ENCODE results near the gene F12. TPM values are rescaled to one million over a fixed set of nuclear protein-coding genes. Genes with fewer than 3 reads are reported as not detected.
A peak's percentile ranks its signal among the peaks of the same experiment; 100 is the strongest.

The F12 gene
- polyA plus RNA-seq, 3 donors = 1.4 to 5.5 (median 1.5) TPM

GRCh38 chr5:177388521-177389052 lies 20.8 kb downstream of the F12 start:
- intact Hi-C loops (cut with micrococcal nuclease) = no loop called here
- no peaks in the 10 kb centered on the region for H3K36me3 Mint-ChIP-seq
- H3K4me1 Mint-ChIP-seq = peaks cover 47% of the 10 kb centered on the region
- DNase-seq = no peak
- peaks cover 8 to 21% (median 16%) of the 10 kb centered on the region in 3 donors for H3K27me3 Mint-ChIP-seq (ENCODE audit: low read depth in 3 of 3)
- Histone ChIP-seq H3K9ac (ENCODE audit: insufficient read depth, low read length, poor library complexity, severe bottlenecking) (no peak overlapping the region), H3K36me3 (replicated peaks in 1 of 2; ENCODE audit: control insufficient read depth in 1 of 2, insufficient read depth in 2 of 2, low read length in 2 of 2) (no peaks in the 10 kb centered on the region), H3K4me1 (ENCODE audit: control insufficient read depth in 1 of 2, insufficient read depth in 2 of 2, low read length in 2 of 2) (peaks cover 36 to 40% of the 10 kb centered on the region in 2 donors), H2AFZ (ENCODE audit: insufficient read depth, low read depth, low read length, poor library complexity, severe bottlenecking) (no peak overlapping the region), H3K27ac (ENCODE audit: low read depth in 1 of 2, low read length in 2 of 2) (peak overlapping the region in 1 of 2 donors; percentile 85), H4K20me1 (ENCODE audit: insufficient read depth, low read length) (no peaks in the 10 kb centered on the region), H3K9me3 (replicated peaks in 1 of 2; ENCODE audit: control insufficient read depth in 1 of 2, insufficient read depth in 1 of 2, low read length in 2 of 2) (no peaks in the 10 kb centered on the region), H3K79me2 (ENCODE audit: insufficient read depth, low read length) (no peaks in the 10 kb centered on the region), H3K27me3 (ENCODE audit: control insufficient read depth in 2 of 2, insufficient read depth in 2 of 2, low read length in 2 of 2) (no peaks in the 10 kb centered on the region), H3K4me2 (replicated peaks; ENCODE audit: extremely low read depth, low read length, poor library complexity, severe bottlenecking) (peak overlapping the region; percentile 58), H3K4me3 (replicated peaks in 1 of 3; ENCODE audit: low read depth in 2 of 3, low read length in 3 of 3) (peak overlapping the region in 1 of 3 experiments; percentile 48)
- WGBS (ENCODE audit: insufficient coverage) = 99% methylated on average over 5 of the region's 10 CpGs
- TF ChIP-seq, protein P1, sequence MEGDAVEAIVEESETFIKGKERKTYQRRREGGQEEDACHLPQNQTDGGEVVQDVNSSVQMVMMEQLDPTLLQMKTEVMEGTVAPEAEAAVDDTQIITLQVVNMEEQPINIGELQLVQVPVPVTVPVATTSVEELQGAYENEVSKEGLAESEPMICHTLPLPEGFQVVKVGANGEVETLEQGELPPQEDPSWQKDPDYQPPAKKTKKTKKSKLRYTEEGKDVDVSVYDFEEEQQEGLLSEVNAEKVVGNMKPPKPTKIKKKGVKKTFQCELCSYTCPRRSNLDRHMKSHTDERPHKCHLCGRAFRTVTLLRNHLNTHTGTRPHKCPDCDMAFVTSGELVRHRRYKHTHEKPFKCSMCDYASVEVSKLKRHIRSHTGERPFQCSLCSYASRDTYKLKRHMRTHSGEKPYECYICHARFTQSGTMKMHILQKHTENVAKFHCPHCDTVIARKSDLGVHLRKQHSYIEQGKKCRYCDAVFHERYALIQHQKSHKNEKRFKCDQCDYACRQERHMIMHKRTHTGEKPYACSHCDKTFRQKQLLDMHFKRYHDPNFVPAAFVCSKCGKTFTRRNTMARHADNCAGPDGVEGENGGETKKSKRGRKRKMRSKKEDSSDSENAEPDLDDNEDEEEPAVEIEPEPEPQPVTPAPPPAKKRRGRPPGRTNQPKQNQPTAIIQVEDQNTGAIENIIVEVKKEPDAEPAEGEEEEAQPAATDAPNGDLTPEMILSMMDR (IDR thresholded peaks at IDR 0.05) = no peak
- no peak overlapping the region for H3K4me3 Mint-ChIP-seq
- peak overlapping the region in 6 of 7 donors; percentile 49 to 97 (median 90) for H3K27ac Mint-ChIP-seq
- H3K9me3 Mint-ChIP-seq = no peaks in the 10 kb centered on the region

GRCh38 chr5:177387405-177387804 lies 22.0 kb downstream of the F12 start:
- DNase-seq = no peak
- Mint-ChIP-seq H3K36me3 (no peaks in the 10 kb centered on the region), H3K9me3 (no peaks in the 10 kb centered on the region), H3K4me1 (peaks cover 41% of the 10 kb centered on the region), H3K27me3 (ENCODE audit: low read depth in 3 of 3) (peaks cover 13 to 26% (median 23%) of the 10 kb centered on the region in 3 donors), H3K4me3 (no peak overlapping the region), H3K27ac (no peak overlapping the region)
- H3K4me1 ChIP-seq (ENCODE audit: control insufficient read depth in 1 of 2, insufficient read depth in 2 of 2, low read length in 2 of 2) = peaks cover 29 to 32% of the 10 kb centered on the region in 2 donors
- 95% methylated on average over 10 of the region's 14 CpGs for WGBS (ENCODE audit: insufficient coverage)
- H3K4me3 ChIP-seq (replicated peaks in 1 of 3; ENCODE audit: low read depth in 2 of 3, low read length in 3 of 3) = no peak overlapping the region
- no peak overlapping the region for H2AFZ ChIP-seq (ENCODE audit: insufficient read depth, low read depth, low read length, poor library complexity, severe bottlenecking)
- H3K9ac ChIP-seq (ENCODE audit: insufficient read depth, low read length, poor library complexity, severe bottlenecking) = no peak overlapping the region
- H3K27ac ChIP-seq (ENCODE audit: low read depth in 1 of 2, low read length in 2 of 2) = no peak overlapping the region
- H3K27me3 ChIP-seq (ENCODE audit: control insufficient read depth in 2 of 2, insufficient read depth in 2 of 2, low read length in 2 of 2) = no peaks in the 10 kb centered on the region
- TF ChIP-seq, protein P1 (IDR thresholded peaks at IDR 0.05) = no peak
- intact Hi-C loops (cut with micrococcal nuclease) = no loop called here
- no peaks in the 10 kb centered on the region for H4K20me1 ChIP-seq (ENCODE audit: insufficient read depth, low read length)
- H3K9me3 ChIP-seq (replicated peaks in 1 of 2; ENCODE audit: control insufficient read depth in 1 of 2, insufficient read depth in 1 of 2, low read length in 2 of 2) = no peaks in the 10 kb centered on the region
- H3K4me2 ChIP-seq (replicated peaks; ENCODE audit: extremely low read depth, low read length, poor library complexity, severe bottlenecking) = no peak overlapping the region
- H3K36me3 ChIP-seq (replicated peaks in 1 of 2; ENCODE audit: control insufficient read depth in 1 of 2, insufficient read depth in 2 of 2, low read length in 2 of 2) = no peaks in the 10 kb centered on the region
- no peaks in the 10 kb centered on the region for H3K79me2 ChIP-seq (ENCODE audit: insufficient read depth, low read length)
